NOMO-1 treated with DMSO at 0.1 percent for 48 hours (cell line): Measurements from ENCODE around the gene ZBTB45.
"Not testable (repeated sequence)": the region's sequence is repeated elsewhere in the genome, so short reads cannot be mapped to it uniquely, and the experiment has no call there.

Source experiments
- DNase-seq: peaks from one replicate; lab custom pipeline; 2025; ENCODE audit not compliant: unreplicated experiment; lab: John Stamatoyannopoulos, UW

The ZBTB45 gene

GRCh38 chr19:58476498-58477015, 43.1 kb downstream of the ZBTB45 start:
- DNase-seq, result no peak

- peak; percentile 97 for DNase-seq
Measured at GRCh38 chr19:58475714-58476497, 43.7 kb downstream of the ZBTB45 start, which contains the start of gene ZNF446. Gene ZNF446, plus strand, starts transcription at chr19:58476352. Its CDS starts 867 bp downstream, at chr19:58477219.

GRCh38 chr19:58474997-58475713, 44.5 kb downstream of the ZBTB45 start:
- no peak for DNase-seq

DNA sequence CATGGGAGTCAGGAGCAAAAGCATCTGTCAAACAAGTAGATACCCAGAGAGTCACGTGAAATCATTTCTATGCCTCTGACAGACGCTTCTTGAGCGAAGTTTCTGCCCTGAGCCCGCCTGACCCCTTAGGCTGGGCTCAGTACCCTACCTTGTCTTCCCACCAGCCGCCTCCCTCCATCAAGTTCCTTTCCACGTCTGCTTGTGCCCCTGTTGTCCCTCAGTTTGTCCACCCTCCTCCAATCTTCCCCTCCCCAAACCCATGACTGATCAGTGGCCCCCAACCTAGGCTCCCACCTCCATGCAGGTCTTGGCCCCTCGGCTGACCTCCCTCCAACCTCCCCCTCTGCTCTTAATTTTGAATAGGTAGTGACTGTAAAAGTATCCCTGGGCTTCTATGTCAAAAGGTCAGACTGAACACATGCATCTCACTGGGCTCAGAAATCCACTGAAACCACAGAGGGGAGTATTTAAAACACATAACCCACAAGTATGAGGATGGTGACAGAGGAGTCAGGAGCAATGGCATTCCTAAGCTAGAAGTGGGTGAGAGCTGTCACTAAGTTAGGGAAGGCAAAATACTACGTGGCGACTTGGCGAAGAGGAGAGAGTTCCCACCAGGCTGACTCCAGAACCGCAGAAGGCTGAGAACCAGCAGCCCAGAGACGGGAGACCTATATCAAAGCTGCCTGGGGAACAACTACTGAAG, 45.2 kb downstream of the ZBTB45 start:
- no peak for DNase-seq

DNA sequence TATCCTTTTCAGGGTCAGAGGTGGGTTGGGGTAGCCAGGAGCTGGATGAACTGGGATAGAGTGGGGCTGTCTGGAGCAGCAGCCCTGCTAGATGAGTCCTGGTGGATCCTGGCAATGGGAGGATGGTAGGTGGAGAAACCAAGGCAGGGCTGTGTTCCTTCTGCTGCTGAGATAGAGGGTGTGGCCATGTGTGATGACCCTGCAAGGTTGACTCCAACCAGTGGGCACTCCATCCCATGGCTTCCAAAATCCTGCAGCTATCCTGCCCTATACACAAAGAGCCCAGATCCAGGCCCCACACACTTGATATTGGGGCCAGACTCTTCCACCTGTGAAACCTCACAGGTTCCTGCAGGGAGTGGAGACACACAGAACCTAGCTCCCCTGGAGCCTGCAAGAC, 45.8 kb downstream of the ZBTB45 start:
- no peak for DNase-seq

GRCh38 chr19:58471736-58472135, 47.9 kb downstream of the ZBTB45 start:
- no peak for DNase-seq

DNA sequence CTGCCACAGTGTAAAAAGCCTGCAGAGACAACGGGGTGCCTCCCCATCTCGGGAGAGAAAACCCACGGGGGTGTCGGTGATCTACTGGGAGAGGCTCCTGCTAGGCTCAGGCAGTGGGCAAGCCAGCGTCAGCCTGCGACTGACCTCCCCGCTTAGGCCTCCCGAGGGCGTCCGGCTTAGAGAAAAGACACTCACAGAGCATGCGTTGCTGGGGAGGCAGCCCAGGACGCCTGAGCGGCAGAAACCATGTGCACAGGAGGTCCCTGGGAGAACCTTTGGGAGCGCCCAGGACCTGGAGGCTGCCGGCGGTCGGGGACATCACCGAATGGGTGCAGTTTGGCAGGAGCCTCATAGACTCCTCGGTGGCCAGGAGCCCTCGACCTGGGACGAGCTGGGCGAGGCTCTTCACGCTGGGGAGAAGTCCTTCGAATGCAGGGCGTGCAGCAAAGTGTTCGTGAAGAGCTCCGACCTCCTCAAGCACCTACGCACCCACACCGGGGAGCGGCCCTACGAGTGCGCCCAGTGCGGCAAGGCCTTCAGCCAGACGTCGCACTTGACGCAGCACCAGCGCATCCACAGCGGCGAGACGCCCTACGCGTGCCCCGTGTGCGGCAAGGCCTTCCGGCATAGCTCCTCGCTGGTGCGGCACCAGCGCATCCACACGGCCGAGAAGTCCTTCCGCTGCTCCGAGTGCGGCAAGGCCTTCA, 48.6 kb downstream of the ZBTB45 start:
- not testable (repeated sequence) for DNase-seq

- DNase-seq, result no peak
Measured at GRCh38 chr19:58469241-58470013, 50.2 kb downstream of the ZBTB45 start.

- no peak for DNase-seq
Measured at GRCh38 chr19:58468216-58468839, 51.3 kb downstream of the ZBTB45 start.

- DNase-seq, result peak; percentile 95
Measured at GRCh38 chr19:58466760-58467589, 52.6 kb downstream of the ZBTB45 start, which contains the start of gene ZNF324. Gene ZNF324, plus strand, starts transcription at chr19:58467080. Its CDS starts 2,106 bp downstream, at chr19:58469186.

GRCh38 chr19:58466089-58466759, 53.4 kb downstream of the ZBTB45 start:
- no peak for DNase-seq
